ENCODE measurements around the gene TMEM140. TPM values are rescaled to one million over a fixed set of nuclear protein-coding genes. Genes with fewer than 3 reads are reported as not detected.

TMEM140 gene
- total and polyA plus RNA-seq, 2 of the 13 experiments (the other 11 are each of a cell fraction or from before 2014, with no cell fraction given): 9.2 to 21.7 TPM

- TF ChIP-seq ZGPAT (CRISPR knock-in tag; IDR thresholded peaks at IDR 0.05) (peak; percentile 72), STAT6 (CRISPR knock-in tag; IDR thresholded peaks at IDR 0.05; ENCODE audit: borderline replicate concordance) (no peak), CREB1 (IDR thresholded peaks at IDR 0.05) (peak; percentile 53; the same call in 1 of the 2 replicates), CREB1 (CRISPR knock-in tag; IDR thresholded peaks at IDR 0.05) (no peak), BCL3 (CRISPR knock-in tag; IDR thresholded peaks at IDR 0.05) (peak; percentile 75; the same call in 1 of the 2 replicates), ZKSCAN5 (CRISPR knock-in tag; IDR thresholded peaks at IDR 0.05) (no peak), ZNF770 (CRISPR knock-in tag; IDR thresholded peaks at IDR 0.05) (peak; percentile 53; the same call in 1 of the 2 replicates), HMGXB4 (CRISPR knock-in tag; IDR thresholded peaks at IDR 0.05; ENCODE audit: borderline replicate concordance in 1 of 2, low read depth in 1 of 2) (peak in 1 of 2 experiments; percentile 71; a peak in 2 of 4 replicates), ZNF839 (CRISPR knock-in tag; IDR thresholded peaks at IDR 0.05; ENCODE audit: borderline replicate concordance) (peak; percentile 47; the same call in 1 of the 2 replicates), KDM5A (IDR thresholded peaks at IDR 0.05; ENCODE audit: borderline replicate concordance, low read length) (peak; percentile 63; the same call in 1 of the 2 replicates), ZNF292 (CRISPR knock-in tag; IDR thresholded peaks at IDR 0.05; ENCODE audit: borderline replicate concordance, low read depth) (no peak), KAT7 (CRISPR knock-in tag; IDR thresholded peaks at IDR 0.05; ENCODE audit: borderline replicate concordance) (0 out of 2 replicates have a peak, but pooled peaks have one; percentile 41), KAT2B (IDR thresholded peaks at IDR 0.05; ENCODE audit: borderline replicate concordance, low read depth, low read length) (no peak), CTCF (CRISPR knock-in tag; IDR thresholded peaks at IDR 0.05) (peak; percentile 39; the same call in 1 of the 2 replicates), IKZF1 (IDR thresholded peaks at IDR 0.05) (no peak), HOXA3 (CRISPR knock-in tag; IDR thresholded peaks at IDR 0.05) (peak; percentile 45; the same call in 1 of the 2 replicates)
Observed at GRCh38 chr7:135211179-135211945, 63.5 kb downstream of the TMEM140 start, which contains the start of gene WDR91 (continued).
